GM12878 (cell line): ENCODE data around the gene NTRK3.

Experiments
- RAD21 ChIP-seq: IDR thresholded peaks from 2 replicates; pipeline ENCODE4 v1.6.1; 2011; ENCODE audit warnings: mild to moderate bottlenecking, low read depth, low read length, moderate library complexity; ENCODE audit not compliant: insufficient read depth
- TARDBP ChIP-seq: IDR thresholded peaks from 2 replicates; pipeline ENCODE4 v1.6.1; 2016; ENCODE audit warnings: borderline replicate concordance
- ZNF274 ChIP-seq: IDR thresholded peaks from one replicate; pipeline ENCODE4 v1.8.0; 2011; ENCODE audit not compliant: insufficient read length, insufficient read depth
- TF ChIP-seq, protein P1 (sequence below): fragments of 450-650 bp; IDR thresholded peaks from 2 replicates; pipeline ENCODE4 v1.6.1; 2016; ENCODE audit warnings: mild to moderate bottlenecking

DNA sequence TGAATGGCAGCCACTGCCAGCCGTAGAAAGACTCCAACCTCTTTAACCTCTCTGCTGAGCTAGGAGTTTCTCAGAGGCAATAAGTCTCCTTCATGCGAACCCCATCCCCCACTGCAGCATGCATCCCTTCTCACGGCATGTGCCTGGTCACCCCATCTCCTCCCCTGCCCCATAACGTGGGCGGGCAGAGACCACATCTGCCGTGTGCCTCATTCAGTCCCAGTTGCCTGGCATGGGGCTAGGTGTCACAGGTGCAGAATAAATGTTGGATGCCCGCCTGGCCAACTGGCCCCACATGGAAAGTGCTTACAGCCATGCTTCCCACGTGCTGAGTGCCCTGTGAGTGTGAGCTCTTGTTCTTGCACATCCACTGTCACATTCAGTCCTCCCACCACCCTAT, 43.5 kb upstream of the NTRK3 start:
- TF ChIP-seq, protein P1, sequence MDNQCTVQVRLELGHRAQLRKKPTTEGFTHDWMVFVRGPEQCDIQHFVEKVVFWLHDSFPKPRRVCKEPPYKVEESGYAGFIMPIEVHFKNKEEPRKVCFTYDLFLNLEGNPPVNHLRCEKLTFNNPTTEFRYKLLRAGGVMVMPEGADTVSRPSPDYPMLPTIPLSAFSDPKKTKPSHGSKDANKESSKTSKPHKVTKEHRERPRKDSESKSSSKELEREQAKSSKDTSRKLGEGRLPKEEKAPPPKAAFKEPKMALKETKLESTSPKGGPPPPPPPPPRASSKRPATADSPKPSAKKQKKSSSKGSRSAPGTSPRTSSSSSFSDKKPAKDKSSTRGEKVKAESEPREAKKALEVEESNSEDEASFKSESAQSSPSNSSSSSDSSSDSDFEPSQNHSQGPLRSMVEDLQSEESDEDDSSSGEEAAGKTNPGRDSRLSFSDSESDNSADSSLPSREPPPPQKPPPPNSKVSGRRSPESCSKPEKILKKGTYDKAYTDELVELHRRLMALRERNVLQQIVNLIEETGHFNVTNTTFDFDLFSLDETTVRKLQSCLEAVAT, result no peak
- no peak for TF ChIP-seq ZNF274
- TF ChIP-seq TARDBP, result no peak
- TF ChIP-seq RAD21, result no peak
